Activated CD8-positive, alpha-beta memory T cell treated with anti-CD3 and anti-CD28 coated beads, Interleukin-2, amount 50 U/mL, for 24 hours (primary cell): Measurements from ENCODE around the gene CCNK.

Experiments used
- DNase-seq: peaks from one replicate; pipeline ENCODE4 v3.0.0-alpha.2; 2020; ENCODE audit errors: extremely low read depth

Gene CCNK

GRCh38 chr14:99466758-99467157 is 14.5 kb upstream of the CCNK start:
- DNase-seq: no peak

DNA sequence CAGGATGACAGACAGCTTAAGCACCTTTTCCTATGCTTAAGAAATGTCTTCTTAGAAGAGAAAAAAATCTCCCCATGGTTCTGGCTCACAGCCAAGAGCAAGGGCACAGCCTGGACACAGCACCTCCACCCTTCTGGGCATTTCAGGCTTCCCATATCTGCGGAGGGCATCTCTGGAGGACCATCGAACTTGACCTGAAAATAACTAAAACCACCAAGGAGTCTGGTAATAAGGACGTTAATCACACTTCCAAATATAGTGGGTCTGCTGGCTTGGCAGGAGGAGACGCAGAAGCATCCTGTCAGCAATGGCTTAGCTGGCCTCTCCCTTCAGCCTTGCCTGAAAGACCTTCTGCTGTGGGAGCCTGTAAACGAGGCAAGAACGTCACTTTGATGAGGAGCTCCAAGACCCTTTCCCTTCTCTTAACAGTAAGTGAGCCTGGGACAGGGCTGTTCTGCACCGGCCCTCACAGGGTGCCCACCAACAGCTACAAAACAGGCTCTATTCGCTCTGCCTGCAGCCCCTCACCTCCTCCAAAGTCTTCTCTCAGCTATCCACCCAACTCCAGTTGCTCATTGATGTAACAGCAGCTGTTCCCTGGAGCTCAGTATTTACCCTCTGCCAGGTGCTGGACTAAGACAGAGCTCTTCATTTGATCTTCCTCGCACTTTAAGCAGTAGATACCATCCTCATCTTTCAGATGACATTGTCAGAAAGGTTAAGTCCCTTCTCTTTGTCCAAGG is 13.7 kb upstream of the CCNK start:
- DNase-seq: no peak

DNA sequence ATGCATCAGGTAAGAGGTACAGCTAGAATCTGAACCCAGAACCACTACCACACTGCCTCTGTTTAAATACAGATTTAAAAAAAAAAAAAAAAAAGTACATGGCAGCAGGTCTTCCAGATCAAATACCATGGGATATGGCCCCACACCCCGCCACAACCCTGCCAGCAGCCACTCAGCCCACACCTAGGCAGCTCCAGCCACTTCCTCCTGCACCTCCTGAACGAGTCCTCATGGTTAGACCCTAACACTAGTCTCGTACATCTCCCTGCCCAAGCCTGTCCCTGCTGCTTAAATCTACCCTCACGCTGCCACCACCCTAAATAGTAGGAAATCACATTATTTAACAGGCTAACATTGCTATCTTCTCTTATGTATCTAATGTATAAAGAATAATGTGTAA is 13.1 kb upstream of the CCNK start:
- DNase-seq: no peak

DNA sequence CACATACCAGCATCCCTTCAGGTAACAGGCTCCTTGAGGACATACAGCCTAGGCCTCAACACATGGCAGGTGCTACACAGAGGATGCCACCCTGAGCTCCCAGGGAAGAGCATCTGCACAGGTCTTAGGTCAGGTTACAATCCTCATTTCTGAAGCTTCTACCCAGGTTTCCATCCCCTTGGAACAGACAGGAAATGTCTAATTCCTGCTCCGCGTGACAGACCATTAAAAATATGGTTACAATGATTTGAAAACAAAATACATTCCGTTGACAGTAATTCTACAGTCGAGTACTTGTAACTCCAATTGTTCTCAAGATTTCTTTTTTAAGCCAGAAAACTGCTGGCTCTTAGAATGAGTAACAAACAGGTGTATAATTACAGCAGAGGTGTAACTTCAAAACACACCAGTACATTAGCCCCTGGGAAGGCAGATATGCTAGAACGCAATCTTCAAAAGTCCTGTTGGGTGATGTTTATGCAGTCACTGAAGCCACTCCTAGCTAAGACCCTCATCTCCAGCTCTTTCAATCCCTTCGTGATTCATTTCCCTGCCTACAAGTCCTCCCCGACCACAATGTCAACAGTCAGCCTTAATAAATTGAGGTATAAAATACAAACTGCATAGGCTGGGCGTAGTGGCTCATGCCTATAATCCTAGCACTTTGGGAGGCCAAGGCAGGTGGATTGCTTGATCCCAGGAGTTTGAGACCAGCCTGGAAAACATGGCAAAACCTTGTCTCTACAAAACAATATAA is 12.2 kb upstream of the CCNK start:
- DNase-seq: no peak

- no peak for DNase-seq
Observed at GRCh38 chr14:99471731-99472130, 9.5 kb upstream of the CCNK start.

- DNase-seq: no peak
Observed at GRCh38 chr14:99472937-99473336, 8.3 kb upstream of the CCNK start.

- DNase-seq: no peak
Observed at GRCh38 chr14:99473458-99473857, 7.8 kb upstream of the CCNK start.

DNA sequence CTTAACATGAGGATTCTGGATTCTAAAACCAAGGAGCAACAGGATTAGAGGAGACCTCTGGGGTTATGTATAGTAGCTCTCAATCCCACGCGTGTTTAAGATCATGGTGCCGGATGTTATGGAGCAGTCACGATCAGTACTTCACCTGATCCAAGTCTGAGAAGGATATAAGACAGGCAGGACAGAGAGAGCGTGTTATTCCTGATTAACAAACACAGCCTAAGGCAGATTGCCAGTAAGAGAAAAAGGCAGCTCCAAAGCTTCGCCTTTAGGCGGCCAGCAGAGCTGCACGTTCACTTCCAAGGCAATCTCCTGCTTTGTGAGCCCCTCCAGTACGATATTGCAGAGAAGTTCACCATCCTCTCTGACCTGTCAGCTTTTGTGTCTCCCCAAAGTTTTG is 6.0 kb upstream of the CCNK start:
- DNase-seq: no peak

DNA sequence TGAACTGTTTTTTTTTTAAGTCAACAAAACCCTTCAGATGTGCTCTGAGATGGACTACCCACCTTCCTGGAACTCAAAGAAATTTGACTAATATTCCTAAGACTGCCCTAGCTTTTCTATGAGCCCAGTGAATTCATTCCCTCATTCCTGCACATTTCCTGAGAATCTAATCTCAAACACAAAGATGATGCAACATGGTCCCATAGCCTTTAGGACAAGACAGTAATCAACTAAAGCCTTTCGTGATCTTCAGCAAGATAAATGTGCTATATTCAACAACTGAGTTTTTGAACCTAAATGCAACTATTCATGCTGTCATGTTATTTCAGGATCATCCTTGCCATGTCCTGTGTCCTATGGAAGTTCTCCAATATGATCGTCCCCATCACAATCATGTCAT is 5.5 kb upstream of the CCNK start:
- no peak for DNase-seq

- DNase-seq: no peak
Observed at GRCh38 chr14:99476864-99477263, 4.3 kb upstream of the CCNK start.

GRCh38 chr14:99478128-99478527 is 3.1 kb upstream of the CCNK start:
- DNase-seq: no peak

DNA sequence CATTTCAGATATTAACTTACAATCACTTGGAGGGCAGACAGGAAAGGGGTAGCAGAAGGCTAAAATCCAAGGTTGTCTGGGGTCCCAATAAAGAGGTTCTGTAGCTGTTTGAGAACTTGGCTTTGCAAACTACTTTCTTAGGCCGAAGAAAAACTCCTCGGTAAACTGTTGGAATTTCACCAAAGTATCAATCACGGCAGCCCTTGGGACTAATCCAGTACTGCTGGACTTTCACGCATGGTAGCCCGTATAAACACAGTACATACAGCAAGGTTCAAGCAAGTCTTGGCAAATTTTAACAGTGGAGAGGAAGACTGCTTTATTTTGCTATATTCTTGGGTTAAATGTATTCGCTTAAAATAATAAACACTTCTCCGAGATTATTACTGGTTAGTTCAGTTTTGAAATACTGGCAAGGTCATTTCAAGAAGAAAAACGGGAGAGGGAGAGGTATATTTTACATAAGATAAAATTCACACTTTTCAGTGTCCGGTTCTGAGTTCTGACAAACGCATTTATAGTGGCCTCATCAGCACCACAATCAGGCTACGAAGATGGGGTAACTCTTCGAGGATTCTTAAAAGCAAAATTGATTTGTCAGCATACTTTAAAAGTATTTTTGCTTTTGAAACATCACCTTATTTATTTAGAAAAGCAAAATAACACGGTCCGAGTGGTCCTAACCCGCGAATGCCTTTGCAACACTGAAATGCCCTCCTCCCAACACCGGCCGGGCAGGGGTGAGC is 1.9 kb upstream of the CCNK start:
- DNase-seq: no peak

DNA sequence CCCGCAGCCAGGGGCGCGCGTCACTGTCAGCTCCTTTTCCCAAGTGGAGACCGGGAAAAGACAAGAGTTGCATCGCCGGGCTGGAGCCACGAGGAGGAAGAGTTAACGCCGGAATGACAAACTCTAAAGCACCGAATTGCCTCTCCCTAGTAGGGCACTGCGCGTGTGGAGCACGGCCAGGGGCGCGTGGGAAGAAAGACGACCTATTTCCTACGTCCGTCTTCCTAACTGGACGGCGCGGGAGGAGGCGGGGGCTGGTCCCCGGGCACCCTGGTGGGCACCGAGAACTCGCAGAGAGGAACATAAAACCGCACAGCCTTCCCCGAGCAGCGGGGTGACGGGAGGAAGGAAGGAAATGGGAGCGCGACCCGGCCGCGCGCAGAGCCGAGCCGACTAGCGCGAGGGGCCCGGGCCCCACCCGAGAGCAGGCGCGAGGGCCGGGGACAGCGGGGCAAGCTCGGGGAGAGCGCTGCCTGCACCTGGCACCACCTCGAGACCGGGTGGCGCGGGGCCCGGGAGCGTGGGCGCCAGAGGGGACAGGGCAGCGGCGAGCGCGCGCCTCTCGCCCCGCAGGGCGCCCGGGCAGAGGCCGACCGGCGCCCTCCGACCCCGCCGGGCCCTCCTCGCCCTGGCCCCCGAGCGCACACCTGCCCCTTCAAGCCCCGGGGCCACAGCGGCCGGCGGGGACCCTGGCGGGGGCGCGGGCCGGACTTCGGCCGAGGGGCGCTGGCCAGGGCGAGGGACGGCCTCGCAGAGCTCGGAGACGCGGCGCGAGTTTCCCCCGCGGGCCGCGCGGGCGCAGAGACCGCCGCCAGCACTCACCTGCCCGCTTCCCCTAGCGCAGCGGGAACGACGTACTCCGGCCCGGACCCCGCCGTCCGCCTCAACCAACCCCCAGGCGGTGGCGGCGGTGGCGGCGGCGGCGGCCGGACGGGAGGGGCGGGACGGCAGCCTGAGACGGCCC is 1.0 kb upstream of the CCNK start, which contains the start of gene SETD3:
TSS of gene SETD3 (minus strand) at position 954 of the 964 bp plus-strand sequence. CDS start 15,054 bp downstream, outside the sequence.
- DNase-seq: no peak

DNA sequence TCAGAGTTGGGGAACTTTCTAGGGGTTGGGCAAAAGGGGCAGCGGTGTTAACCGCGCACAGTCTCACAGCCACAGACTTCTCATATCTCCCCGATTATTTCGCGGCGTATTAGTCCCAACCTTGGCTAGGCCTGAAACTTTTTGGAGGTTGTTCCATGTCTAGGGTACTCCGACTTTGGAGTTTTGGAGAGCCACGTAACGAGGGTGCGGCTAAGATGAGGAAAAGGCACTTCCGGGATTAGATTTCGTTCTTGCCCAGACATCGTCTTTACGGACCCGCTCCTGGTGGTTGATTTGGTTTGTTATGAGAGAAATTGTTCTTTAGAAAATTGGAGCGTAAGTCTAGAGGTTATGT is 513 bp downstream of the CCNK start:
- no peak for DNase-seq

DNA sequence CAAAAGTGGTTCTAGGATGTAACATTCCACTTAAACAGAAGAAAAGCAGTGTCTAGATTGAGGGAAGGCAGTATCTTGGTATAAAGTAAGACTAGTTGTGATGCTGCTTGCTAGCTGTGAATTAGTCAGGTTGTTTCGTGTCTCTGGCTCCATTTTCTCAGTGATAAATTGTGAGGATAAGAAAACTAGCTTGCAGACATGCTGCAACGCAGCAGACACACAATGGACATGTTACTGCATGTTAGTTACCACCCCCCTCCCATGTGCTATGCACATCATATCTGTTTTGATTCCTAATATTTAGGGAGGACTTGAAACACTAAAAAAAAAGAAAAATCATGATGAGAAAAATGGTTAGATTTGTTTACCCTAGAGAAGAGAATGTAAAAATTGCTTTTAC is 2.9 kb downstream of the CCNK start:
- DNase-seq: no peak

DNA sequence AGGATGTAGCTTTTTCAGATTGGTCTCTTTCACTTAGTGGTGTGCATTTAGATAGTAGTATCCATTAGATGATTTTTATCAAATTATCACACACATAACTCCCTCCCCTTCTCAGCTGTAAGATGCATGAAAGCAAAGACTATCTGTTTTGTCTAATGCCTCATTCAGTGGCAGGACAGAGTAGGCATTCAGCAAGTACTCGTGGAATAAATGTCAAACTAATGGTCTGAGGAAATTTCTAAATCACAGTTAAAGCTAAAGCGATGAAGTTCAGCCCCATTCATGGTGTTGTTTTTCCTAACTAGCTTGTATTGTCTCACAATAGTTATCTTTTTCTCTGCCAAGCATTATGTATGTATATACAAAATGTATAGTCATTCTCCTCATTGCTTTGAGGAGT is 16.1 kb downstream of the CCNK start:
- DNase-seq: no peak

DNA sequence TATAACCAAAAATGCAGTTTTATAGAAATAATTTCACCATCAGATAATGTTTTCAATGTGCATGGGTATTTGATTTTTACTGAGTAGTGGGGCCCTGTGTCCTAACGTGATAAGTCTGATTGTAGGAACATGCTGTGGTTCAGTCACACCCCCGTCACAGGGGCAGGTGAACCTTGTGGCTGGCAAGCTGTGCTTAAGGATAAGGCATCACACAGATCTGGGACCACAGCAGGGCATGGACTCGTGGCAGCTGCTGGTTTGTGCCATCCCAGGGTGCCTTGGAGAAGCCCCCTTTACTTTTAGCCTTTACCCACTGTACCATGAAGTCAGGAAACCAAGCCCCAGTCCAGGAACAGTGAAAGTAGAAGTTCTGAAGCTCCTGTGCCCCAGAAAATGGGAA is 16.7 kb downstream of the CCNK start:
- no peak for DNase-seq

DNA sequence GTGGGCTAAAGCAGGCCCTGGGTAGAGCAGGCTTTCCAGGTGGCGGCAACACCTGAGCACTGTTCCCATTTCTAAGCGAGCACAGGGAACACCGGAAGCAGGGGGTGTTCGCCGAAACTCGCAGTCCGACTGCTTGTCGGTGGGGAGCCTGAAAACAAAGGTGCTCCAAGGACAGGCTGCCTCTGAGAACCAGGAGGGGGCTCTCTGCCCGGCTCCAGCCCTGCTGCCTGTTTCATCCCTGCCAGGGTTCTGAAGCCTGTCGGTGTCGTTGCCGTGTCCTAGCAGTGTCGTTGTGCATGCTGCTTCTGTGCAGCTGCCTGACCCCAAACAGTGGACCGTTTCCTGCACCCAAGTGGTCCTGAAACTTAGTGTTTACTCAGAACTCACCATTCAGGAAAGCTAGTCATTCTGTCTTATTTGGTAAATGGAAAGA is 21.8 kb downstream of the CCNK start:
- DNase-seq: no peak

DNA sequence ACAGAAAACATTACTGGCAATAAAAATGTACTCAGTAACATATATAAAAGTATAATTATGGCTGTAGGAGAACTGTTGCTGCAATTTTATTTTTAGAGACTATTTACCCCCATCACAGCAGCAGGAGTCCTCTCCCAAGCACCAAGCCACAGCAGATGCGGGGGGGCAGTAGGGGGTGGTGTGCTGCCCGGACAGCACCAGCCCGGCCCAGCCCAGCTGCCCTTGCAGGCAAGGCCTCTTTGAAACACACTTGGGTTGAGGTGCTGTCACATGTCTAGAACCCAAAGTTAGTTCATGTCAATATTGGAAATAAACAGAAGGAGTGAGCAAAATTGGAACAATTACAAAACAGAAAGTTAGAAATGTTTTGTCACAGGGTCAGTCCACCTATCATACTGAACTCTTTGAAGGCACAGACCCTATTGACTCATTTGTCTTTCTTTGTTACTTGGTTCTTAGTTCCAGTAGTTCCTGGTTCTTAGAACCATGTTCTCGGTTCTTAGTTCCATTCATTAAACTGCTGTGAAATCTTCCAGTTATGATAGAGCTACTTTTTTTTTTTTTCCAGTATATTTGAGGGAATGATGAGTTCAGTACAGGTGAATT is 22.7 kb downstream of the CCNK start:
- no peak for DNase-seq

DNA sequence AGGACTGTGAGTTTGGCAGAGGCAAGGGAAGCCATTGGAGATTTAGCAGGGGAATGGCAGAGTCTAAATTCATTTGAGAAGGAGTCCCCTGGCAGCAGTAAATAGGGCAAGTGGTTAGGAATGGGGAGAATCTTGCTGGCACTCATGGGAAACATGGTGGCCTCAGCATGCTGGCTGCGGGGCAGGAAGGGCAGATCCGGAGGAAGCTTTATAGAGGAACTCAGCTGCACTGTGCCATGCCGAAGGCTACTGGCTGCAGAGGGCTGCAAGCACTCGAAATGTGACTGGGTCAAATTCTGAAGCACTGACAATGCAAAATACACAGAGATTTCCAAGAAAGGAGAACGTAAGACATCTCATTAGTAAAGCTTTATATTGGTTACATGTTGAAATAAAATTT is 23.9 kb downstream of the CCNK start:
- no peak for DNase-seq

GRCh38 chr14:99506276-99506675 is 25.1 kb downstream of the CCNK start:
- no peak for DNase-seq
